ENCODE results near the gene FAM43B.

The FAM43B gene

DNA sequence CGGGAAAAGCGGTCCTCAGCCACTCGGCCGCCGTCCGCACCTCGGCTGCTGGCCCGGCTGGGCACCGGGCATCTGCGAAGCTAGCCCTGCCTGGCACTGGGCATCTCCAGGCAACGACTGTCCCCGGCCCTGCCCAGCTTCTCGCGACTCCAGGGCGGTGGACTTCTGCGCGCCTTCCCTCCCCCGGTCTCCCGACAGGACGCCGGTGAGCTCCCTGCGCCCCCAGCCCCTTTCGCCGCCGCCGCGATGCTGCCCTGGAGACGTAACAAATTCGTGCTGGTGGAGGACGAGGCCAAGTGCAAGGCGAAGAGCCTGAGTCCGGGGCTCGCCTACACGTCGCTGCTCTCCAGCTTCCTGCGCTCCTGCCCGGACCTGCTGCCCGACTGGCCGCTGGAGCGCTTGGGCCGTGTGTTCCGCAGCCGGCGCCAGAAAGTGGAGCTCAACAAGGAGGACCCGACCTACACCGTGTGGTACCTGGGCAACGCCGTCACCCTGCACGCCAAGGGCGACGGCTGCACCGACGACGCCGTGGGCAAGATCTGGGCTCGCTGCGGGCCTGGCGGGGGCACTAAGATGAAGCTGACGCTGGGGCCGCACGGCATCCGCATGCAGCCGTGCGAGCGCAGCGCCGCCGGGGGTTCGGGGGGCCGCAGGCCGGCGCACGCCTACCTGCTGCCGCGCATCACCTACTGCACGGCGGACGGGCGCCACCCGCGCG, 514 bp downstream of the FAM43B start:
- DNase-seq = no peak

DNA sequence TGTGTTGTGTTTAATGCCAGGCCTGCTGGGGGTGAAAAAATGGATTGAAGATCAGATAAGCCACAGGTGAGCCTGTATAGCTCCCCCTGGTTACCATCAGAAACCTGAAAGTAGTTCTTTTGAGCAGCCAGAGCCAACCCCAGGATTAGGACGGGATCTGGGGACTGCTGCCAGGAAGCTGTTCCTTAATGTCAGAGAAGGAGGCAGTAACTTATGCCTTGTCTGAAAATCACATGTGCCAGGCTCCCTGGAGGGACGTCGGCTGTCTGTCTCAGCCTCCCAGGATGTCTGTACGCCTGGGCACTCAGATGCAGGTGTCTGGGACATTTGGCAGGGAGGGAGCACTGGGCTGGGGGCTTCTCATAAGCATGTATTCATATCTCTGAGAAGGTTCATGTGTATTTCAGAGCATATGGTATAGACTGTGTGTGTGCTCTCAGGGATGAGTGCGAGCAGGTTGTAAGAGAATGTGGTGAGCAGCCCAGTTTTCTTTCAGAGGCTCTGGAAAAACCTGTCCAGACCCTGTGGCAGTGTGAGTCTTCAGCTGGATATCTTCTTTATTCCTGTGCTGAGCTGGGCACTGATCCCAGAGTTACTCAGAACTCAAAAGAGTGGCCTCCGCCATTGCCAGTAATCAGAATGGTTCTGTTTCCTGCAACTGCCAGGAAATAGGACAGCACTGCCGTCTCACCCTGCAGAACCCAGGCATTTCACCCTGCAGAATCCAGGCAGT, 2.8 kb downstream of the FAM43B start:
- no peak for DNase-seq

DNA sequence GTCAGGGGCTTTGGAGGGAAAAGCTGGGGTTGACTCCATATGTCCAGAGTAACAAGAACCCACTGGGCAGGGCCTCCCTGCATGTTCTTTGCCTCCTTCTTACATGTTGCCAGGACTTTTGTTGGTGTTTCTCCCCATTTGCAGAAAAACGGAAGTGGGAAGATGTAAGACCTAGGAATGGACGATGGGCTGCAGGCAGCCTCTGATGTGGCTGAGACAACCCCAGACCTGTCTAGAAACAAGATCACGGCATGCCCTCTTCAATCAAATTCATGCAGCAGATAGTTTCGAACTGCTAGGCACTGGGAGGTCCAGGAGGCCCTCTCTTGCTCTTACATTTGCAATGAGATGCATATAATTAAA, 3.4 kb downstream of the FAM43B start:
- no peak for DNase-seq

GRCh38 chr1:20558191-20558590, 5.8 kb downstream of the FAM43B start:
- DNase-seq = no peak

- no peak for DNase-seq
Measured at GRCh38 chr1:20560966-20561365, 8.6 kb downstream of the FAM43B start.

GRCh38 chr1:20565234-20565633, 12.9 kb downstream of the FAM43B start:
- DNase-seq = no peak

DNA sequence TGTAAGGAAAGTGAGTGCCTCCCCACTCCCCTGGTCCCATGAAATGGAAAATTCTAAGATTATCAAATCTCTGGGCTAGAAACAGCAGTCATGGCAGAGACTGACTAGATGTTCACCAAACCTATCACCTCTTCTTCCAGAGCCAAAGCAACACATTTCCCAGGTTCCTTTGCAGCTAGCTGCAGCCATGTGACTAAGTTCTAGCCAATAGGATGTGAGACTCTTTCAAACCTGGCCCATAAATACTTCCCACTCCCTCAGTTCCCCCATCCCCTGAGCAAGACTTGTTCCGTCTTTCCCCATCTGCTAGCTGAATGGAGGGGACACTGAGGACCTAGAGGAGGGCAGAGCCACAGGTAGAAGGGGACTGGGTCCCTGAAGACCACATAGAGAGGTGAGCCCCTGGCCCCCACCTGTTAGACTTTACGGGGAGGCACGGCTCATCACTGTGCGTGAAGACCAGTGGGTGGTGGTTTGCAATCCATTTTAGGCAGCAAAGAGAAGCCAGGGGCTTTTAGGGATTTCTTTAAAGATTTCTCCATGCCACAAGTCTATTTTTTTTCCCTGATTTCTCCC, 17.2 kb downstream of the FAM43B start:
- no peak for DNase-seq

DNA sequence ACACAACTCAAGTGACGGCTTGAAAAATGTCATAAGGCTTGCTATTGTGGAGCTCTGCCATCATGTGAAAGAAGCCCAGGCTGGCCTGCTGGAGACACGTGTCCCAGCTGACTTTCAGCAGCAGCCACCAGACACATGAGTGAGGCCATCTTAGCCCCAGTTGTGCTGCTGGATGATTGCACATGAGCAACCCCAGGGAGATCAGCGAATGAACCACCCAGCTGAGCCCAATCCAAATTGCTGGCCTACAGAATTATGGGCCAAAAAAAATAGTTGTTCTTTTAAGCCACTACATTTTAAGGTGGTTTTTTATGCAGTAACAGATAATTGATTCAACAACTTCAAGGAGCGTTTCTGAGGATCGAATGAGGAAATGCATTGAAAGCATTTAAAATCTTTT, 19.1 kb downstream of the FAM43B start:
- DNase-seq = no peak

GRCh38 chr1:20573987-20574386, 21.6 kb downstream of the FAM43B start:
- DNase-seq = no peak

DNA sequence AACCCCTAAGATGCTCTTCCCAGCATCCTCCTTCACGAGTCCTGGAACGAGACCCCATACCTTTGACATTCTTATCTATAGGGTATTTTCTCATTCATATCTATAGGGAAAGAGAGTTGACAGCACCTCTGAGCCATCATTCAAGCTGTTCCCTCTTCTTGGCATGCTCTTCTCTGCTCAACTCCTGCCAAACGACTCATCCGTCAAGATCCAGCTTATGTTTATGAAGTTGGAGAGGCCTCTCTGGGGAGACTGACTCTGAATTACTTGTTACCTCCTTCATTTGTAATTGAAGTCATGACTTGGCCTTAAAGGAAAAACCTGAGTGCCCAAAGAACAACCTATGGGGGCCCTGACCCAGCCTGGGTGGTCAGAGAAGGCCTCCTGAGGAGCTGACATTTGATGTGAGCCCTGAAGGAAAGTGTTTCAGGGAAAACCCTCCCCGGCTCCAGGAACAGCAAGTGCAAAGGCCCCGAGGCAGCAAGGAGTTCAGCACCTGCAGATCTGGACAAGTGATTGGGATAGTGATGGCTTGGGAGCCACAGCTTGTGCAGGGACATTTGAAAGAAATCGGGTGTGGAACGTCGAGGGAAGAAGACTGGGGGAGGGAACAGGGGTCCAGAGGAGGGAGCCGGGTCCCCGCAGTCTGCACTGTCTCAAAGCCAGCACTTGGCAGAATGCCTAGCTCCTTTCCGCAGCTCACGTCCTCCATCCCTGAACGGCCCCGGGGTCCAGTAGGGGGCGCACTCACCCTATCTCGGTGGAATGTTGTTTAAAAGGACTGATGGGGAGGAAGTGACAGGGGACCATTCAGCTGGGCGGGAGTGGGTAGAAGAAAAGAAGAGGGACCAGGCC, 22.5 kb downstream of the FAM43B start:
- DNase-seq = peak; percentile 78 to 82

DNA sequence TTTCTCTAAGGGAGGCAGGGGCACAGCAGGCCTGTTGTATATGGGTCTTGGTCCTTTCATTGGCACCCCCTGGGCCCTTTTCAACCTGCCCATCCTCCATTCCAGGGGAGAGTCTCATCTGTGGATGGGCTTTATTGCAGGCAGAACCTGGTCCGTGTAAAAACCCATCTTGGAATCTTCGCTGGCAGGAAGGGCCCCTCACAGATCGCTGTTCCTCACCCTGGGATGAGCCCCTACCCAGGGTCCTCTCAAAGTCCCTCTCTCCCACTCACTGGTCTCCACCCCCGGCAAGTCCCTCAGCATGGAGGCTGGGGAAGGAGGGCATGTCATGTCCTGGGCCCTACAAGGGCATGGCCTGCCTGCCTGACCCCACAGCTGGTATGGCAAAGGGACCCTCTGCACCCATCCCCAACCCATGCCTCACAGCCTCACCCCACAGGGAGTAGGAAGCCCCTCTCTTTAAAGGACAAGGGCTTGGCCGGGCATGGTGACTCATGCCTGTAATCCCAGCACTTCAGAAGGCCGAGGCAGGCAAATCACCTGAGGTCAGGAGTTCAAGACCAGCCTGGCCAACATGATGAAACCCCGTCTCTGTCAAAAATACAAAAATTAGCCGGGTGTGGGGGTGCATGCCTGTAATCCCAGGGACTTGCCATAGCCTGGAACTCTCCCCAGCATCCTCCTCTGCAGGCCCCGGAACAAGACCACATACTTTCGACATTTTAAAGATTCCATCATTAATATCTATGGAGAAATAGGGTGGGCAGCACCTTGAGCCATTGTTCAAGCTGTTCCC, 23.4 kb downstream of the FAM43B start:
- no peak for DNase-seq

DNA sequence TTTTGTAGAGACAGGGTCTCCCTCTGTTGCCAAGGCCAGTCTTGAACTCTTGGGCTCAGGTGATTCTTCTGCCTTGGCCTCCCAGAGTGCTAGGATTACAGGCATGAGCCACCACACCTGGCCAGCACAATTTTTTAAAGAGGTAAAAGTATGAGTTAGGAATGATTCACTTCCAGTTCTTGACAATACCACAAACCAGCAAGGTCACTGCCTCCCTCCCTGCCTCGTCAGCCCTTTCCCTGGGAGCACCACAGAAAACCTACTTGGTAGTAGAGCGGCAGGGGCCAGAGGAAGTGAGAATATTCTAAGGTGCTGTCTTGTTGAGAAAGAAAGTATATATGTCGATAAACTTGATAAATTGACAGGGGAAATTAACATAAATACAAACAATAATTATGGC, 25.7 kb downstream of the FAM43B start:
- no peak for DNase-seq

- no peak for DNase-seq
Measured at GRCh38 chr1:20578721-20579395, 26.5 kb downstream of the FAM43B start.

GRCh38 chr1:20584890-20585289, 32.5 kb downstream of the FAM43B start:
- DNase-seq = no peak

- no peak for DNase-seq
Measured at GRCh38 chr1:20586953-20587660, 34.7 kb downstream of the FAM43B start.

- no peak for DNase-seq
Measured at GRCh38 chr1:20587661-20588053, 35.3 kb downstream of the FAM43B start.

GRCh38 chr1:20588634-20589225, 36.4 kb downstream of the FAM43B start, which contains the start of gene CDA:
Gene CDA, plus strand, starts transcription at chr1:20589097. Its CDS starts 33 bp downstream, at chr1:20589130.
- no peak for DNase-seq

DNA sequence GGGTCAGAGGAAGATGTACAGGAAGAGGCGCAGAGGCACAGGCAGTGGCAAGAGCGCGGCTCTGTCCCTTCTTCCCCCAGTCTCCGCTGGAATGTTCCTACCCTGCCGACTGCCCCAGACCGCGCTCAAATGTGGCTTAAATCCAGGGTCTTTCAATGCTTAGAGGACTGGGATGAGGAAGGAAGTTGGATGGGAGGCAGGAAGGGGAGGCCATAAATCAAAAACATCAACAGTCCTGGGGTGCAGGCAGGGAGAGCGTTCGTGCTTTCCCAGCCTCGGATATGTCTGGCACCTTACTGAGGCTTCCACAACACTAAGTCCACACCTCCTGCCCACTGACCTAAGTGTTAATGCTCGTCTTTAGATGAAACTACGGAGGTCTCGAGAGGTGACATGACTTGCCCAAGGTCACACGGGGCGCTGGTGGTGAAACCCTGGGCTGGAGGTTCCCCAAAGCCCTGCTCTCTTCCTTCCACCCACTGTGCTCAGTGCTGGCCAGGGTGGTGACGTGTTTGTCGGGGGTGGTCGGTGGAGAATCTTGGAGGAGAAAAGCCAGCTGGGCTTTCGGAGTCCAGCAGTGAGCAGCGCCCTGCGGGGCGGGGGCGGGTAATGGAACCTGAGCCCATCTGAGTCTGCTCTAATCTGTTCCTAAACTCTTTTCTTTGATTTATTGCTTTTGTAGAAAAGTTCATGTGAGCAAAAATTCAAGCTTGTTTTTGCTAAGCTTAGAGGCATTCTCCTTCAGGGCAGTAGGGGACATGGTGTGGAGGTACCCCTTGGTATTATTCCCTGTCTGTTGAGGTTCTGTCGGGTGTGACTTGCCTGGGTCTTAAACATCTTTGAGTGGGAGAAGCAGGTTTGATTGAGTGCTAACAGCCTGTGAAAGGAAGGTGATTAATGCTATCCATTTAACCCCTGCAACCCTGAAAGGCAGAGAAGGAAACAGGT, 37.2 kb downstream of the FAM43B start:
- no peak for DNase-seq

DNA sequence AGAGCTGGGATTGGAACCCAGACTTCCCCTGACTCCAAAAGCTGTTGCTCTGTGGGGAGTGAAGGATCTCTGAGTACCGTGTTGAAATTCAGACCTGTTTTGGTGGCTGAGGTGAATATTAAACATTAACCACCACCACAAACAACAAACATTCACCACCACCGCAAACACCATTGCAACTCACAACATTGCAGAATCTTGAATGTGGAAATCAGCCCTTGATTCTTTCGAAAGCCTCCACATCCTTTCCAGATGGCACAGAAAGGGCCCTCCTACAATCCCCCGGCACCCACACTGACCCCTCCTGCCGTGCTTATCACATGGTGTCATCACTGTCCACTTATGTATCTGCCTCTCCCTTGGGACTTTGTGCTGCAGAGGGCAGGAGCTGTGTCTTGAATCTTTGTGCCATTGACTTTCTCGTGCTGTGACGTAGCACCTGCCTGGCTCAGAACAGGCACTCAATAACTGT, 38.0 kb downstream of the FAM43B start:
- no peak for DNase-seq
